ENCODE data around the gene LYSMD4.

Gene LYSMD4

DNA sequence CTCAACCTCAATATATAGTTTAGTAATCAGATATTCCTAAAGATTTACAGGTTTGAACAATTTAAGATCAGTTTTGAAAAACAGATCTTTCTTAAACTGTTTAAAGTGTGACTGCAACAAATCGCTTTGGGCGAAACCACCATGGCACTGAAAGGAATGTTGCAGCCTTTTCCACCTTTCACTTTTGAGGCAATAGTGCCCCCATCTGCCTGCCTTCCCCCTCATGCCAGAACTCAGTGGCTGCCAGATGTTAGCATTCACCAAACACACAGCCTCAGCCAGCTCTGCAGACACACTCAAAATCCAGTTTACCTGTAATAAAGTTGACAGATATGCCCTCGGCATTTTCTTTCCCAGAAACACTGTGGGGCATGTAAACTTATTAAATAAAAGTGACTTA, 3.3 kb downstream of the LYSMD4 start:
- no peak for DNase-seq

DNA sequence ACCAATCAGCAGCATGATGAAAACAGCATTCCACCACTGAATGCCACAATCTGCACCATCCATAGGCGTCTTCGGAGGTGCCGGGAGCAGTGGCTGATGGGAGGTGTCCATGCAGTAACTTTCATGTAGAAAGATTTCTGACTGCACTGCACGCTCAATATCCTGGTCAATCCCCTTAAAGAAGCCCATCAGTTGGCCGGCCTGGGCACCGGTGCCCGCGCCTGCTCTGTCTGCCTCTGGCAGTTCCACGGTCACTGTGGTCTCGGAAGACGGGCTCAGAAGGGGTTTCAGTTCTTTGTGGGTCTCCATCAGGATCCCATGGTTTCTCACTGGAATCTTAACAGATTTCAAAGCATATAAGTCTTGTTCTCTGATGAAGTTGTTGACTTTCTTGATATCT, 3.9 kb downstream of the LYSMD4 start:
- DNase-seq: no peak

DNA sequence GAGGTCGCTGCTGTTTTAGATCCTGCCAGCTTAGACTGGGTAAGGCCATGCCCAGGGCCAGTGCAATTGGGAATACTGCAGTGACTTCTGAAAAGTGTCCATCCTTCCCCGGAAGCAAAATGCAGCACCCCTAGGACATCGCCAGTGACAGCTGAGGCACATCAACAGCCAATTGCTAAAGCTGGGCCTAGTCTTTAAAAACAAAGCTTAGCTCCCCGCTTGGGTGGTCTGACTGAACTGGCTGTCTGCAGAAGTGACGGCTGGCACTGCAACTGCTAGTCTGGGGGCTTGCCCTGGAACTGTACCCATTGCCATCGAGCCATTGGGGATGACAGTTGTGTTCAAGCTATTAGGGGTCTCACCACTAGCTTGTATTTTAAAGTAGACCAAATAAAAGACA, 4.3 kb downstream of the LYSMD4 start:
- no peak for DNase-seq

DNA sequence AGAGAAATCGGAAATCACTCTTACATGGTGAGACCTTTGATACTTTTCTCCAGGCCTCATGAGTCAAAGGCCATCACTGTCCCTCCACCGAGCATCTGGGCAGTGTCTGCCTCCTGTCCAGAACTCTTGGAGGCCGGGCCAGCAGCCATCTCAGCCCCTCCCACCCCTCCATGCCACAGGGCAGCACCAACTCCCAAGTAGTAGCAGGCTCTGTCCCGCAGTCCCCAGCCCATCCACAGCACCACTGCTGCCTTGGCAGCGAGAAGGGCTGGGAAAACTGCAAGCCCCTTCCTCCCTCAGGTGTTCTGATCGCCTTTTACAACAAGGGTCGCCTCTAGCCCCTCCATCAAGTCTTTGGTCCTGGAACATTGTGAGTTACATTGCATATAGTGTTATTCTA, 5.5 kb downstream of the LYSMD4 start:
- no peak for DNase-seq

DNA sequence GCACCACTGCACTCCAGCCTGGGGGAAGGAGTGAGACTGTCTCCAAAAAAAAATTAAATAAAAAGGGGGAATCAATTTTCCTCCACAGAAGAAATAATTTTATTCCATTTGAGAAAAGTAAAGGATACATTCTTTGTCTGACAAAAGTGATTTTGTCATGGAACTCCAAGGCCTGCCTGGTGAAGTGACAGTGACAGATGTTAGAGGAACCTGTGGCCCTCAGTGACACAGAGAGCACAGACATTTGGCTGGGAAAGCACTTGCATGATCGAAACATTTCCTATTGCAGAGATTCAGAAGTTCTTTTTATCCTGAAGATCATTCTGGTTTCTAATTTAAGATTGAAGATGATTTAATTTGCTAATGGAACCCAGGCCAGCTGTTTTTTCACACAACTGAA, 5.9 kb downstream of the LYSMD4 start:
- DNase-seq: no peak

DNA sequence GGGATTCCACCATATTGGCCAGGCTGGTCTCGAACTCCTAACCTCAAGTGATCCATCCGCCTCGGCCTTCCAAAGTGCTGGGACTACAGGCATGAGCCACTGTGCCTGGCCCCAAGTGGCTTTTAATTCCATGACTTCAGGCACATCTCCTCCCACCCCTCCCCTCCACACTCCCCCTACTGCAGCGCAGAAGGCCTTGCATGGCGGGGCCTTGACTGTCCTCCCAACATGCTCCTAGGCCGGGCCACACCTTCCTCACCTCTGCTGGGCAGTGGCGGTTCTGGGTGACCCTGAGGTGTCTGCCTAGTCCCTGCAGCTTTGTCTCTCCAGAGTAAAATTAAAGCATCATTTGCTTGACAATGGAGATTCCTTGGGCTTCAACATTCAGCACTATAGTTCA, 6.9 kb downstream of the LYSMD4 start:
- no peak for DNase-seq

DNA sequence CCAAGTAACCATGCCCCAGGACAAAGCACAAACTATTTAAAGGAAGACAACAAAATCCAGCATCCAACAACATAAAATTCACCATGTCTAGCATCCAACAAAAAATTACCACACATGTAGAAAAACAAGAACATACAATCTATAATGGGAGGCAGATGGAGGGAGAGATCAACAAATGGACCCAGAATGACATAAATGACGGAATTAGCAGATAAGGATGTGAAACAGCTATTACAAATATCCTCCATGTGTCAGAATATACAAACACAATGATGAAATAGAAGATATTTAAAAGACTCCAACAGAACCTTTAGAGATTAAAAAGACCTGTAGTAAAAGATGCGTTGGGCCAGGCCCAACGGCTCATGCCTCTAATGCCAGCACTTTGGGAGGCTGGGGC, 10.8 kb downstream of the LYSMD4 start:
- DNase-seq: no peak

DNA sequence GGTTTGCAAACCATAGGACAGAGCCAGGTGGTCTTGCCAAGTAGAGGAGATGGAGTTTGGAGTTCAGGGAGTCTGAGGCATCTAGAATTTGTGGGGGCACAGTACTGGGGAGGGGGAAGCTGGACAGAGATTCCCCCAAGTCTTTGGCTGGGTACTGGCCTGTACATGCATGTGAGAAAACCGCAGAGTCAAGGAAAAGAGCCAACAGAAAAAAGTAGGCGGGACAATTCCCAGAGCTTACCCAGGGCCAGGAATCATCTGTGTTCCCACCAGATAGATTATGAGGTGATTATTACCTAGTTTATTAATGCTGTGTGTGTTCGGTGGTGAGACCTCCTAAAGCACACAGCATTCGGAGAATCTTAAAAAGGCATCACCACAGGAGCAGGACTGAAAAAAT, 11.3 kb downstream of the LYSMD4 start:
- no peak for DNase-seq

DNA sequence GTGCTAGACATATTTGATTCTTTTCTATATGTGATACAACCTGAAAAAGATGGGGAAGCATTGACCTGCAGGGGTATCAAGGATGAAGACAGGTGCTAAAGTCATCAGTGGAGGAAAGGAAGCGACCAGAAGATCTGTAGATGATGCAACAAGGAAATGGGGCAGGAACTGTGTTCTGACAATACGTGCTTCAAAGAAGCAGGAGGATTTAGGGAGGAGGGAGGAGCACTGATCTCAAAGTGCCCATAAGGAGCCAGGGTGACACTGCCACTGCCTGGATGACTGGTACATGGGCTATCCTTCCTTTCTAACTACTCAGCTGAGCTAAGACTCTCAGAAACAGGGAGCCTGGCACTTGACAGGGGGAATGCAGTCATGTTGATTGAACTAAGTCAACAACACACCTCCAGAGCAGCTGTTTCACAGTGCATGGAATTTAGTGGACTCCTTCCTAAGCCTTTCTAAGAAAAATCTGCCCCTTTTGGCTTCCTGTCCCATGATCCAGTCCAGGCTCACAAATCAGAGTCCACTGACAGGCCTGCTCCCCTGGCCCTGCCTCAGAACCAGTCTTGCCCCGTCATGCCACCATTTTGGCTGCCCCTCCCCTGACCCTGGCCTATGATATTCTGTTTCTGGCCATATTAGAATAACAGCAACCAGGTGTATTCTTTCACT, 12.0 kb downstream of the LYSMD4 start:
- DNase-seq: no peak

DNA sequence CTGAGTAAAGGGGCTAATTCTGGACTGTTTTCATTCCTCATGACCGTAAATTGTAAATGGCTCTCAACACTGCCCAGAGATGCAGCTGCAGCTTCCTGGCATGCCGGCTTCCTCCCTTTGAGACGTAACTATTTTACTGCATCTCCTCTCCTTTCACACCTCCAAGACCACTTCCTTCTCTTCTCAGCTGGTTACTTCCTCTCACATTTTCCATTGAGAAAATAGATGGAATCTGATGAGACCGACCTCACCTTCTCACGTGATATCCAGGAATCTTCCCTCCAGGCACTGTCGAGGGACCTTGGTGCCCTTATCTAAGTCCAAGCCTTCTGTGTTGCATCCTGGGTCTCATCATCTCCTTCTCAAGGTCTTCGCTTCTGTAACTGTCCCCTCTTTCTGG, 12.7 kb downstream of the LYSMD4 start:
- no peak for DNase-seq

DNA sequence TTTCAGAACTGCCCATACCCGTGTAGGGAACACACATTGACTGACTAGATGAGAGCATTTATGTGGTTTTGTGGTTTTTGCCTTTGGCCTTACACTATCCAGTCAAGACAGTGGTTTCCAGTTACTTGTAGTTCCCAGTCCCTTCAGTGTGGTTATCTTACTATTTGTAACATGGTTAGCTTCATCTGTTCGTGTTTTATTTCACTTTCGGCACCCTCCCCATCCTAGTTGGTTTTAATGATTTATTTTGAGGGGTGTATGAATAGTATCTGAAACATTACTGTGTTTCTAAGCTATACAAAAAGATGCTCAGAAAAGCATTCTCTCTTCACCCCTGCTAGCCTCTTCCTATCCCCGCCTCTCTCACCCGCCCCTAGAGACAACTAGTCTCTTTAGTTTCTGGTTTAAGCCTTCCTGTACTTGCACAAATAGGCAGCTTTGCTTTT, 14.1 kb downstream of the LYSMD4 start:
- no peak for DNase-seq

DNA sequence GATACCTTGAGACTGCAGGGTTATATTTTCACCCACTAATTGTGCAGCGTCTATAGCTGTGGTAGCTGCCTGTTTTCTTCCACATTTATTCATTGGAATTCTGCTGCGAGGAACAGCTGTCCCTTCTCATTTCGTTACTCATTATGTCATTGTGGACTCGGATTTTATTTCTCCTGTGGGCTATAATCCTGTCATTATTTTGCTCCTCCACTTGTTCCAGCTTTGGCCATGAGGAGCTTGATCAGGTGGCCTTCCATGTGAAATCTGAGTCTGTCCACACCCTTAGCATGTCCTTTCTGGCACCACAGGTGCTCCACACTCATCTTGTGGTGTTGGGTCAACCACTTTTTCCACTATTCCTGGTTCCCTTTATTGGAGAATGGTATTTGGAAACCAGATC, 14.8 kb downstream of the LYSMD4 start:
- no peak for DNase-seq

DNA sequence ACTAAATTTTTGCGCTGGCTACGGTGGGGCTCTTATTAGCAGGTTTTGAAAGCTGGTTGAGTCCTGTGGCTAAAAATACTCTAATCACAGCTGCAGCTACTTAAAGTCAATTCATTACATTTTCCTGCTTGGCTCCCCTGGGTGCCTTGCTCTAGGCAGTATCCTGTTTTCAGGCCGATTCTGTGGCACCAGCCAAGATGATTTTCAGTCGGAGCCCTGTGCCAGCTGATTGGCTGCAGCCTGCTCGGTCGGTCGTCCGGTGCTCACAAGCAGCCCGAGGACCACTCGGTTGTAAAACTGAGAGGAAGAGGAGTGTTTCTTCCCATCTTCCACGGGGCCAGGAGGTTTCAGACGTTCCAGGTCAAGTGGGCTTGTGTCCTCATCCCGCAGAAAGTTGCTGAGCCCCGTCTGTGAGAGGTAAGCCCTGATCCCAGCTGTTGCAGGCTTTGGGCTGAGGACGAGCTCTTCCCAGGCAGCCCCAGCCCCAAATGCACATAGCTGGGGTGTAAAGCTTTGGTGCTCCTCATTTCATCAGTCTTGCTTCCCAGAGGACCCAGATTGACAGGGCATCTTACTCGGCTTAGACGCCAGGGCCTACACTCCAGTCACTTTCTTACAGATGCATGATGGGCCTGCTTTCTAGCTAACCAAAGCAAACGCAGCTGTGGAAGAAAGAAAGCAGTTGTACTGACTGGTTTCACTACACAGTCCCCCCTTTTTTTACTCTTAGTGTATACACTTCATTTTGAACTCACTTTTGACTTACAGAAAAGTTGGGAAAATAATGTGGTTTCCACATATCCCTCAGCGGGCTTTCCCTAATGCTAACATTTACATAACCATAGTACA, 15.9 kb downstream of the LYSMD4 start:
- DNase-seq: no peak

DNA sequence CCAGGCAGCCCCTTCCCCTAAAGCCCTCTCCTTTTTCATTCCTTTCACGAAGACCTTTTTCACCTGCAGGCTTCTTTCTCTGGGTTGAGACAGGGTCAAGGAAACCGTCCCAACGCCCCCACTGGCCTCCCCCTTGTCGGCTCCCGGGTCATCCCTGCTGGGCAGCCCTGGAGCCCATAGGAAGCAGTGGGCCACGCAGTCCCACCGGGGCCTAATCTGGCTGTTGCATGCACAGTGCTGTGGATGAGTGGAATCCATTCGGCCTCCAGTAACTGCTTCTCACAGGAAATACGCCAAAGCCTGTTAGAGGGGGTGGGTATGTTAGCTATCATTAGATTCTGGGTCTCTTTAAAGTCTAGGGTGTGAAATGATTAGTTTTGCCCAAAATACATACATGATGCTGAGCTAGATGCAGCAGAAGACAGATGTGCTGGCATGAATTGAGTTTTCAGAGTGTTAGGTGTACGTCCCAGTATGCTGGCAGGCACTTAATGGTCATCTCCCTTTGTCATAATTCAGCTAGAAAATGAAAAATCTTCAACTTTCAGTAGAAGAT, 16.6 kb downstream of the LYSMD4 start:
- no peak for DNase-seq

DNA sequence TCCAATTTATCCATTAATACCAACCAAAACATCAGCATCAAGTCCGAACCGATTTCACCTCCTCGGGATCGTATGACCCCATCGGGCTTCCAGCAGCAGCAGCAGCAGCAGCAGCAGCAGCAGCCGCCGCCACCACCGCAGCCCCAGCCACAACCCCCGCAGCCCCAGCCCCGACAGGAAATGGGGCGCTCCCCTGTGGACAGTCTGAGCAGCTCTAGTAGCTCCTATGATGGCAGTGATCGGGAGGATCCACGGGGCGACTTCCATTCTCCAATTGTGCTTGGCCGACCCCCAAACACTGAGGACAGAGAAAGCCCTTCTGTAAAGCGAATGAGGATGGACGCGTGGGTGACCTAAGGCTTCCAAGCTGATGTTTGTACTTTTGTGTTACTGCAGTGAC, 20.8 kb downstream of the LYSMD4 start:
- DNase-seq: no peak

DNA sequence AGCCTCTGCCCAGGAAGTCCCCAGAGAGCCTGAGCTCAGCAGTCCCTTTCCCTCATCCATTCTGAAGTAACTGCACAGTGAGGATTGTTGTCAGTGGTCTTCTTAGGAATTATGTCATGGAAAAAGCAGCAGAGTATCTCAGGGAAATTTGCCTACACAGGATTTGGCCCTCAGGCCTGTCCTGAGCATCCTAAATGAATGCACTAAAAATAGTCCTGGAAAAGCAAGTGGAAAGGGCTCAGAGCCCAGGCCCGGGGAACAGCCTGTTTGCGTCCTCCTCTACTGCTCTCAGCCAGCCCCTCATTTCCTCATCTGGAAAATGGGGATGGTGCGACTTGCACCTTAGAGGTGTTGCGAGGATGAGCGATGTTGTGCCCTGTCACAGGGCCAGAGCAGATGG, 21.6 kb downstream of the LYSMD4 start:
- DNase-seq: no peak

DNA sequence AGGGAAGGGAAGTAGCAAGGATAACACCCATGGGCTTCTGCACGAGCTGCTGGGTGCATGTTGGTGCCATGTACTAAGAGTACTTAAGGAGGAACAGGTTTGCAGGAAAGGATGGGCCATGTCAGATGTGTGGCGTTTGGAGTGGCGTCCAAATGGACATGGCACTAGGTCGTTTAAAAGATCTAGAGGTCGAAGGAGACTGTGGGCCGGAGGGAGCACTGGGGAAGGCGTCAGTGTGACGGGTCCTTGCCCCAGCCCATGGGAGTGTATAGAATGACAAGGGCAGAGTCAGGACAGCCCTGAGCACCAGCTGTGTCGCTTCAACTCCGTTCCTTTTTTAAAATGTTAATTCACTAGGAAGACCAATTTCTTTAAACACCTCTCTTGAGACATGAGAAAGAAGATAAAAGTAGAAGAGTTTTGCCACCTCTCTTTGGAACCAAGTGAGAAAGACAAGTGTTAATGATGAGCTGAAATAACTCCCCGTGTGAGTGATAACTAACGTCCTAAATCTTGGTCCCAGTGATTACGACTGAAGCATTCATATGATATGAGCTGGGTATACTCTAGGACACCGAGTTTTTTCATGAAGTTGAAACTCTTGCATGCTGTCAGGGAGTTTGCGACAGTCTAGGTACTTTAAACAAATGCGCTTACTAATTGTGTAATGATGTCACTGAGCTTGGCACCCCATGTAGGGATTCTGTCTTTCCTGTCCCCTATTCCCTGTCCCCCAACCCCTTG, 23.8 kb downstream of the LYSMD4 start:
- DNase-seq: no peak

DNA sequence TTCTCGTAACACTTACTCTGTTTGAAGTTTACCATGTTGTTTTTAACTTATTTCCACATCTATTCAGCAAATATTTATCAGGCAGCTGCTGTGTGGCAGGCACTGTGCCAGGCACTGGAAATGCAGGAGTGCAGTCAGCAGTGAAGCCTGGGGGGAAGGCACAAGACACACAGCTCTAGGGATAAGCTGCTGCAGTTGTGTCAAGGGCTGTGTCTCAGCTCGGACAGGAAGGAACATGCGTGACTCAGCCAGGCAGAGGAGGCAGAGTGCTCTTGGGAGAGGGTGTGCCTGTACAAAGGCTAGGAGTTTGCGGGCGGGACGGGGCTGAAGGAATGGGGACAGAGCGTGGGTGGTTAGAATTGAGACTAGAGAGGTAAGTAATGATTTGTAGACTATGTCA, 24.7 kb downstream of the LYSMD4 start:
- no peak for DNase-seq

DNA sequence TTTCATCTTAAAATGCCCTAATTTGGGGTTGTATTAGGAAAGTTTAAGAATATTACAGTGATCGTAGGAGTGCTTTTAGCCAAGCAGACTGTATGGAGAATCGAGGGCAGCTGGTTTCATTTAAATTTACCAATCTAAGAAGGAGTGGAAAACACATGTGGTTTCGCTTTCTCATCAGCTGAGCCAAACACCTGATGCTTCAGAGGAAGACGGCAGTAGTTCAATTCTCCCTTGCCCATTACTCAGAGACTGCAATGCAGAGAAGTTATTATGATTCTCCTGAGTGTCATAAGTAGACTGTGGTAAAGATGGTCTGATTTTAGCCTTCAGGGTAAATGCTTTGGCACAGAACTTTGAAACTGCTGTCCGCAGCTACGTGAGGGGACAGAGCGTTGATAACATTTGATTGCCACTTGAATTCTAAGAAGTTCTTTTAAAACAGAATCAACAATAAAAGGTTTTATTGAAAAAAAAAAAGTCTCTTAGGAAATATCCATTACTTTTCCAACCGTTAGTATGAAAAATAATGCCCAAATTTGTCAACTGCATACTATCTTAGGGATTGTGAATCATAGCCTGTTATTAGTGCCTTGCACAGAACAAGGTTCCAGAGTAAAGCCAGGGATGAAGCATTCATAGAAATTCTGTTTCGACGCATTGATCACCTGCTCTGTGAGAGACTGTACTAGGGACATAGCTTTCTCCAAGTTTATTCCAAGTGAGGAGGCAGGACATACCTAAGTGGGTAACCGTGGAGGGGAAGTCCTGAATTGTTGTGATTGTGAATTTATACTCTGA, 25.6 kb downstream of the LYSMD4 start:
- DNase-seq: no peak

DNA sequence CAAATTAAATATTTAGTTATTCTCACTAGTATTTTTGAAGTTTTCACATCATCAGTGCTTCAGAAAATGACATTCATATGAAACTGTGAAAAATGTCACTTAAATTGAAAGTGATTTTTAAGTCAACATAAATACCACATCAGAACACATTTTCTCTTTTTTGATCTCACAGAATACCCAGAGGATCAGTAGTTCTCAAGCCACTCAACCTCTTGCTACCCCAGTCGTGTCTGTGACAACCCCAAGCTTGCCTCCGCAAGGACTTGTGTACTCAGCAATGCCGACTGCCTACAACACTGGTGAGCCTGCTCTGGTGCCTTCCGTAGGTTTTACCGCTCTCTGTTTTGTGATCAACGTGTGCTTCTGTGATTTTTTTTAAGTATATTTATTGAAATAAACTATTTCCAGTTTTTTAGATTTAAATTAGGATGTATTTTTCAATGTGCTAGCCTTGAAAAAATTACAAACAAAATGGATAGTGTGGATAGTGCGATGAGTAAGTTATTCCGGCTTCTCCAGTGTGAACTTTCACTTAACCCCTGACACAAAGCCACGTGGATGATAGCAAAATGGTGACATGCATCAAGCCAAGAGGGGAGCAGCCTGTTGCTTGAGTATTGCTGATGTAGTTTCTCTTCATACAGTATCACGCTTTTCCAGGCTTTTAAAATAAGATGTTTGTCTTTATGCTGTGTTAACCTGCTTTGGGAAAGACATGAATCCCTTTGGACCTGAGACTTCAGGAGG, 26.5 kb downstream of the LYSMD4 start:
- peak; percentile 29 for DNase-seq

DNA sequence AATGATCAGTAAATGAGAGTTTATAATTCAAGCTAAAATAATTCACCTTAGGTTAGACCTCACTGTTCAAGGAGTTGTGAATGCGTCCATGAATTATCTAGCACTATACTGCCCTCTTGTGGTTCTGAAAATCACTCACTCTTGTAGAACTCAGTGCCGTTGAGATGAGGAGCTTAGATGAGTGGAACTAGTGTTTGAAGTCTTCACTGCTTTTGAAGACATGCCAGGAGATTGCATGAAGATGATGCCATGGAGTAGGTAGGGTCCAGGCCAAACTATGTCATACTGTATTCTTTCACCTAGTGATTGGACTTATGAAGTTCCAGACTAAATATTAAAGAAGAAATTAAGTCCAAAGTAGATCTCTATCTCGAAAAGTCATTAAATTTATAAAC, 28.8 kb downstream of the LYSMD4 start:
- no peak for DNase-seq

All from activated naive CD4-positive, alpha-beta T cell treated with Interleukin-2 at 50 U/mL for 16 hours (primary cell).